Measurements from ENCODE around the gene MTHFSD.

The MTHFSD gene

GRCh38 chr16:86577314-86577971 lies 22.4 kb upstream of the MTHFSD start:
- ATAC-seq: no peak
- no peak for TF ChIP-seq RARB (CRISPR knock-in tag; IDR thresholded peaks at IDR 0.05)
- no peak for TF ChIP-seq CREB5 (CRISPR knock-in tag; IDR thresholded peaks at IDR 0.05; ENCODE audit: low read depth)
- no peak for TF ChIP-seq GLIS3 (CRISPR knock-in tag; IDR thresholded peaks at IDR 0.05)
- TF ChIP-seq ZNF565 (CRISPR knock-in tag; conservative IDR thresholded peaks at IDR 0.05; ENCODE audit: low read depth): no peak
- no peak for TF ChIP-seq CSDC2 (CRISPR knock-in tag; IDR thresholded peaks at IDR 0.05)
- no peak for TF ChIP-seq TCF4 (CRISPR knock-in tag; IDR thresholded peaks at IDR 0.05; ENCODE audit: borderline replicate concordance)
- TF ChIP-seq POU6F1 (CRISPR knock-in tag; IDR thresholded peaks at IDR 0.05; ENCODE audit: borderline replicate concordance, low read depth): no peak
- TF ChIP-seq ZFP3 (CRISPR knock-in tag; IDR thresholded peaks at IDR 0.05): no peak
- TF ChIP-seq PATZ1 (CRISPR knock-in tag; IDR thresholded peaks at IDR 0.05; ENCODE audit: borderline replicate concordance): no peak
- no peak for TF ChIP-seq ZC3H10 (CRISPR knock-in tag; IDR thresholded peaks at IDR 0.05)
- TF ChIP-seq SNAI2 (CRISPR knock-in tag; IDR thresholded peaks at IDR 0.05): no peak
- no peak for TF ChIP-seq ZNF70 (CRISPR knock-in tag; IDR thresholded peaks at IDR 0.05)
- TF ChIP-seq CSRNP3 (CRISPR knock-in tag; IDR thresholded peaks at IDR 0.05): no peak
- TF ChIP-seq TSHZ2 (CRISPR knock-in tag; IDR thresholded peaks at IDR 0.05): no peak

- peak; percentile 11 for ATAC-seq
- TF ChIP-seq ZNF70 (CRISPR knock-in tag; IDR thresholded peaks at IDR 0.05): no peak
These were observed 21.7 kb upstream of the MTHFSD start for GRCh38 chr16:86576591-86577313.

- ATAC-seq: peak; percentile 91
- TF ChIP-seq ZFP30 (CRISPR knock-in tag; IDR thresholded peaks at IDR 0.05): no peak
- TF ChIP-seq PPARA (CRISPR knock-in tag; IDR thresholded peaks at IDR 0.05; ENCODE audit: borderline replicate concordance): no peak
- no peak for TF ChIP-seq PATZ1 (CRISPR knock-in tag; IDR thresholded peaks at IDR 0.05; ENCODE audit: borderline replicate concordance)
- no peak for TF ChIP-seq ARNTL (CRISPR knock-in tag; IDR thresholded peaks at IDR 0.05; ENCODE audit: borderline replicate concordance, low read depth)
- TF ChIP-seq ZNF8 (CRISPR knock-in tag; IDR thresholded peaks at IDR 0.05): no peak
- TF ChIP-seq CSDC2 (CRISPR knock-in tag; IDR thresholded peaks at IDR 0.05): no peak
- TF ChIP-seq RARB (CRISPR knock-in tag; IDR thresholded peaks at IDR 0.05): no peak
- TF ChIP-seq CSRNP3 (CRISPR knock-in tag; IDR thresholded peaks at IDR 0.05): no peak
These were observed 20.9 kb upstream of the MTHFSD start for GRCh38 chr16:86575754-86576557.
